Activated CD8-positive, alpha-beta memory T cell treated with anti-CD3 and anti-CD28 coated beads for 48 hours (primary cell): ENCODE data around the gene SMTNL2.

Experiments
- DNase-seq, 3 experiments: peaks; one replicate each; pipeline ENCODE4 v3.0.0-alpha.2; 2020; ENCODE audit warnings: low read depth in 2 of 3, low spot score in 2 of 3

The SMTNL2 gene

GRCh38 chr17:4584101-4584916 lies at the start of gene SMTNL2:
Gene SMTNL2, plus strand, starts transcription at chr17:4584529. Its CDS starts 77 bp downstream, at chr17:4584606.
- DNase-seq: no peak

GRCh38 chr17:4534928-4535666 lies 49.2 kb upstream of the SMTNL2 start:
- DNase-seq: no peak

GRCh38 chr17:4535667-4536258 lies 48.6 kb upstream of the SMTNL2 start:
- no peak for DNase-seq

GRCh38 chr17:4536259-4536741 lies 48.0 kb upstream of the SMTNL2 start:
- no peak for DNase-seq

GRCh38 chr17:4536742-4537411 lies 47.5 kb upstream of the SMTNL2 start:
- no peak for DNase-seq

- no peak for DNase-seq
Observed at GRCh38 chr17:4537451-4538235, 46.7 kb upstream of the SMTNL2 start.

DNA sequence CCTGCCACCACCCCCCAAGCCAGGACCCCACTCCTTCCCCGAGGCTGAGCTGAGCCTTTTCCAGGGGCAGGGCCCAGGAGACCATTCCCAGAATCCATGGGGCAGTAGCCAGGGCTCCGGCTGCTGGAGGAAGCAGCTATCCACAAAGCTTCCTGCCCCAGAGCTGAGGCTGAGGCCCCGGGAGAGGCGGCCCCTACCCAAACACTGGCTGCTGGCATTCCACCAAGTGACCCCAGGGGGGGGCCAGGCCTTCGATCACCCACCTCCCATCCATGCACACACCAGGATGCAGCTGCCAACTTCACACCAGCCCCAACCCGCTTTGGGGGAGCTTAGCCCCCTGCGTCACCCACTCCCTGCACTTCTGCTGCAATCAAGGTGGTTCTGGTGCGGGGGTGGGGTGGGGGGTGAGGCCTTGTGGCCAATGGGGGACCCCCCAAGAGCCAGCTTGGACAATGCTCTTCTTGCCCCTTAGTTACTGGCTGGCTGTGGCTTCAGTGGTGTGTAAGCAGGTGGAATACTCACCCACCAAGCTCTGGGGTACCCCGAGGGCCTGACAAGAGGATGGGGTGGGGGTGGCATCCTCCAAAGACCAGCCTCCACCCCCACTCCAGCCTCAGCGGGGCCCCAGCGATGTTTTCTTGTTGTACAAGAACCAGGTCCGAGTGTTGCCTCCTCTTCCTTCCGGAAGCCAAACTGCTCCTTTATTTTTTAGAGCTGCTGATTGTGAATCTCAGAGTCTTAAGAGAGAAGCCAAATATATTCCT lies 45.9 kb upstream of the SMTNL2 start:
- DNase-seq: no peak

GRCh38 chr17:4539025-4539424 lies 45.3 kb upstream of the SMTNL2 start:
- DNase-seq: no peak

- DNase-seq: no peak
Observed at GRCh38 chr17:4539576-4540223, 44.6 kb upstream of the SMTNL2 start.

- DNase-seq: no peak
Observed at GRCh38 chr17:4540224-4540651, 44.1 kb upstream of the SMTNL2 start.

- no peak for DNase-seq
Observed at GRCh38 chr17:4540687-4541327, 43.5 kb upstream of the SMTNL2 start.

GRCh38 chr17:4541328-4542002 lies 42.9 kb upstream of the SMTNL2 start:
- no peak for DNase-seq

DNA sequence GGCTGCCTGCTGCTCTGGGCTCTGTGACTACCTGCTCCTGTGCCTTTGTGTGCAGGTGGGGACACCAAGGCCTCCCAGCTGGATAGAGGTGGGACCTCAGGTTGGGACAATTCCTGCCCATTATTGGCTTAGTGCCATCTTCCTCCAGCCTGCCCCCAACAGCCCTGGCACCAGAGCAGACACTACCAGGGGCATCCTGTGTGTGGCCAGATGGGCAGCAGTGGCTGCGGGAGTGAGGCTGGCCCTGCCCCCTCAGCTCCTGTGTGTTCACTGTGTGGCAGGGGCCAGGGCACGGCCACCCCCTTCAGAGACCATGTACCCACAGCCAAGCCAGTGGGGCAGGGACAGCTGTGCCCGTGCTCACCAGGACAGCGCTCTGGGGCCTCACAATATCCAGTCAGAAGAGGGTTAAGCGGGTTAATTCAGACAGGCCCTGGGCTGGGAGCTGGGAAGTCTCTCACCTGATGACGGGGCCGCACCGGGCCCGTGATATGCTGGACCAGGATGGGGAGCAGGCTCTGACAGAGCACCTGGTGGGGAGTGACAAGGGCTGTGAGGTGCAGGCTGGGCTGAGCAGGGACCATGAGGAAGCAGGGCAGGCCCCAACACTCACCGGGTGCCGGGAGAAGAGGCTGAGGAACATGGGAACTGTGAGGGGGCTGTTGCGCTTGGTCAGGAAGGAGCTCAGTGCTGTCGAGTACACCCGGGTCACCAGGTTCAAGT lies 42.2 kb upstream of the SMTNL2 start:
- no peak for DNase-seq

DNA sequence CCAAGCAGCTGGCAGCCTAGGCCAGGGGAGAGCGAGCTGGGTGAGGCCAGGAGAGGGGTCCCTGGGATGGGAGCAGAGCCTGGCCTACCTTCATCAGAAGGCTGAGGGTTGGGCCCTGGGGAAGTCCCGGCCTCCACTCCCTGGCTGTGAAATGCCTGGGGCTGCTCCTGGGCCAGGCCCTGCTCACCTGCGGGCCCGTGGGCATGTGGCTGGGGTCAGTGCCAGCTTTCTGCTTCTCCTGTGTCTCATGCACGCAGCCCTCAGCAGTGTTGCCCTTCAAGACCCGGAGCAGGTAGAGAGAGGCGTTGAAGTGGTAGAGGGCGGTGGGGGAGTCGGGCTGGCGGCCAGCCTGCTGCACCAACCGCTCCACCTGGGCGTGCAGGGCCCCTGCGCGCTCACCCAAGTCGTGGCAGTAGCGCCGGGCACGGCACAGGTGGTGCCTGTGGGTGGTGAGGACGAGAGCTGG lies 41.6 kb upstream of the SMTNL2 start:
- DNase-seq: no peak

DNA sequence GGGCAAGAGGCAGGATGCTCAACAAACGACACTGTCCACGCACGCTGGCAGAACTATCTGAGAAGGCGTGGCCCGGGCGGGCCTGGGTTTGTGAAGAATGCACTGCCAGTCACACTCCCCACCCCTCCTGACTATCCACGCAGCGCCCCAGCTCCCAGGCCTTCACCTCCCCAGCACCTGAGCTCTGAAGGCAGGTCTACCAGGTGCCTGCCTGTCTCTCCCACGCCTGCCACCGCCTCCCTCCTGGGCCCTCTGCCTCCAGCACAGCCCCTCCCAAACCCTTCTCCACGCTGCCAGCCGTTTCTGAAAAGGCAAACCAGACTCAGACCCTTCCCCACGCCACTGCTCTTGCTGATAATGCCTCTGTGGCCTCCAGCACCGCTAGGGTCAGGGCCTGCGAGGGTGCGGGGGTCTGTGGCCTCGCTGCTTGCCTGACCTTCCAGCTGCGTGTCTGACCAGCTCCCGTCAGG lies 40.7 kb upstream of the SMTNL2 start:
- no peak for DNase-seq

DNA sequence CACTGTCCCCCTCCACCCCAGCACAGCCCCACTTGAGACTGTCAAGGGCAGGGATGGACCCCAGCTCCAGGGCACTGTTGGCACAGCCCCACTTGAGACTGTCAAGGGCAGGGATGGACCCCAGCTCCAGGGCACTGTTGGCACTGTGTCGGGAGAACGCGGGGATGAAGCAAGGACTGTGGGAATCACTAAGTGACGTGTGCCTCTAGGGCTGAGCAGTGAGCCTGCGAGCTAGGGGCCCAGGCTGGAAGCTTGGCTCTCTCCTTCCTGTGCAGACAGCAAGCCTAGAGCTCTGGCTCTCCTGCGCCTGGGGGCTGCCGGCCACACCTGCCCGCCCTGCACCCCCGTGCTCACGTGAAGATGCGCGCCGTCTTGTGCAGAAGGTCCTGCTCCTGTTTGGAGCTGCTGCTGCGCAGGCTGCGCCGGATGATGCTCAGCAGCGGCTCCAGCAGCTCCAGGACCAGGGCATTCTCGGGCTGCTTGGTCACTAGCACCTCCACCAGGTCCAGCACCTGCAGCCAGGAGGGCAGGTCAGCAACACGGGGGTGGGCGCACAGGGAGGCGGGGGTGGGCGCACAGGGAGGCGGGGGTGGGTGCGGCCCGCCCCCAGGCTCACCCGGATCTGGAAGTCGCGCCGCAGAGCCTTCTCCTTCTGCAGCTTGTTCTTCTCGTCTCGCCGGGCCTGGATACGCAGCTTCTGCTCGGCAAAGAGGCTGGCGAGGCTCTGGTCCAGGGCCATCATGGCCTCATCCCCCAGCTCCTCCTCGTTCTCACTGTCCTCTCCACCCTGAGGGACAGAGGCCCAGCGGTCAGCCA lies 40.0 kb upstream of the SMTNL2 start:
- no peak for DNase-seq

- no peak for DNase-seq
Observed at GRCh38 chr17:4544951-4545216, 39.4 kb upstream of the SMTNL2 start.
